OCI-LY3 (cell line): Measurements from ENCODE around the gene ANKRD29.

ENCODE experiments used
- EZH2phosphoT487 ChIP-seq: fragments of 200-600 bp; shearing (Covaris generic); IDR thresholded peaks from 2 replicates; pipeline ENCODE4 v1.6.1; 2018; ENCODE audit warnings: antibody characterized with exemption, mixed run types, low read depth
- TF ChIP-seq, protein P1 (sequence below): fragments of 200-600, 300-600 bp; sonication (generic); IDR thresholded peaks from 2 replicates; pipeline ENCODE4 v1.5.1; 2014; ENCODE audit warnings: antibody characterized with exemption, low read length, low read depth

DNA sequence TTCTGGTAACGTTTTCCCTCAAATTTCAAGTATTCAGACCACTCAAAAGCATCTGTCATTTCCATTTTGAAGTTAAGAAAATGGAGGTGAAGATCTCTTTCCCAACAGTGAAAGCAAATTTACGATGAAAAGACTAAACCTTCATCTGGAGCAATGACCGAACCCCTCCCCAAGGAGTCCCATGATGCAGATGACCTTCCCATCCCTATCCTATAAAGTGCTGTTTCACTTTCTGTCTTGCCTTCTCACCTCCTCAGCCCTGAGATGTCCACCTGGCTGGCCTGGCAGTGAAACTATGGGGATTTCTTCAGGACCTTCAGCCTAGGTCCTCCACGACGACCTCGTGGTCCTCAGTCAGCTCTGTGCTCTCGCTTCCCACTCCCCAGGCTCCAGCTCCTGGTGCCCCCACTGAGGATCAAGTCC lies 75.5 kb downstream of the ANKRD29 start:
- TF ChIP-seq, protein P1, sequence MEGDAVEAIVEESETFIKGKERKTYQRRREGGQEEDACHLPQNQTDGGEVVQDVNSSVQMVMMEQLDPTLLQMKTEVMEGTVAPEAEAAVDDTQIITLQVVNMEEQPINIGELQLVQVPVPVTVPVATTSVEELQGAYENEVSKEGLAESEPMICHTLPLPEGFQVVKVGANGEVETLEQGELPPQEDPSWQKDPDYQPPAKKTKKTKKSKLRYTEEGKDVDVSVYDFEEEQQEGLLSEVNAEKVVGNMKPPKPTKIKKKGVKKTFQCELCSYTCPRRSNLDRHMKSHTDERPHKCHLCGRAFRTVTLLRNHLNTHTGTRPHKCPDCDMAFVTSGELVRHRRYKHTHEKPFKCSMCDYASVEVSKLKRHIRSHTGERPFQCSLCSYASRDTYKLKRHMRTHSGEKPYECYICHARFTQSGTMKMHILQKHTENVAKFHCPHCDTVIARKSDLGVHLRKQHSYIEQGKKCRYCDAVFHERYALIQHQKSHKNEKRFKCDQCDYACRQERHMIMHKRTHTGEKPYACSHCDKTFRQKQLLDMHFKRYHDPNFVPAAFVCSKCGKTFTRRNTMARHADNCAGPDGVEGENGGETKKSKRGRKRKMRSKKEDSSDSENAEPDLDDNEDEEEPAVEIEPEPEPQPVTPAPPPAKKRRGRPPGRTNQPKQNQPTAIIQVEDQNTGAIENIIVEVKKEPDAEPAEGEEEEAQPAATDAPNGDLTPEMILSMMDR, result no peak
- TF ChIP-seq EZH2phosphoT487, result no peak
